Ovary (tissue), 9 donors: ENCODE data around the gene TRRAP. TPM values are rescaled to one million over a fixed set of nuclear protein-coding genes. Genes with fewer than 3 reads are reported as not detected.

ENCODE experiments used
- DNase-seq, 5 donors: peaks; one replicate each; pipeline ENCODE4 v3.0.0-alpha.2; 2019 to 2020
- H3K27ac ChIP-seq, 2 donors: fragments of 200-600 bp; one replicate each; pipeline versions ENCODE4 v1.5.1 to v1.8.0; 2019 to 2022
- H3K27me3 ChIP-seq: fragments of 200-600 bp; one replicate; pipeline ENCODE4 v1.8.0; 2022
- H3K36me3 ChIP-seq: fragments of 200-600 bp; sonication (generic); one replicate; pipeline ENCODE4 v1.5.1; 2019
- H3K4me1 ChIP-seq: one replicate; pipeline ENCODE4 v1.8.1; 2013; ENCODE audit warnings: mild to moderate bottlenecking, moderate library complexity; ENCODE audit not compliant: insufficient read depth
- H3K4me3 ChIP-seq: fragments of 200-600 bp; sonication (generic); one replicate; pipeline ENCODE4 v1.5.1; 2017
- H3K9me3 ChIP-seq, 2 donors: fragments of 200-600 bp in 1 of 2; sonication (generic) in 1 of 2; one replicate each; pipeline versions ENCODE4 v1.5.1 to v1.8.1; 2013 to 2019; ENCODE audit warnings: mild to moderate bottlenecking in 1 of 2, moderate library complexity in 1 of 2
- EP300 ChIP-seq: sonication (generic); formaldehyde crosslinking; IDR thresholded peaks from one replicate; pipeline ENCODE4 v1.6.1; 2017; ENCODE audit warnings: antibody characterized with exemption
- POLR2A ChIP-seq: fragments of 450-650 bp; IDR thresholded peaks from one replicate; pipeline ENCODE4 v1.6.1; 2017; ENCODE audit warnings: antibody characterized with exemption, mild to moderate bottlenecking, moderate library complexity
- WGBS, 3 donors: extraction: QIAGEN DNeasy Blood & Tissue Kit in 1 of 3; methylation state at CpG; one replicate each; pipeline versions ENCODE4 v1.1.5 to v1.1.7; 2013 to 2017; 5-methylcytosine and 5-hydroxymethylcytosine counted together
- intact Hi-C, 4 donors: fragments of 100-400 bp; cut with DNase I; formaldehyde crosslinking; loops; one replicate each; pipeline versions ENCODE4 v1.11.0 to v1.15.1; 2022 to 2023
- polyA plus RNA-seq, 2 donors: library from polyadenylated mRNA; stranded (reverse); fragments of 200-250 nt in 1 of 2; fragments of 350-450 nt in 1 of 2; fragmentation: Illumina TruSeq in 1 of 2; extraction: RNeasy Lipid Tissue Mini Kit (QIAGEN cat#74804) in 1 of 2; gene quantifications; one replicate each; pipeline ENCODE4 v1.2.3, GENCODE V29; 2013 to 2014
- total RNA-seq, 7 donors: library from RNA; depleted of rRNA in 2 of 7; stranded (reverse); fragments of >200 nt in 2 of 7; fragmentation: NEBNext Ultra II Directional in 3 of 7; extraction: Animal tissue kit (Norgen Biotek cat#: 25700) in 3 of 7; gene quantifications; one replicate each; pipeline versions ENCODE4 v1.1.0 to v1.2.4, GENCODE V29; 2016 to 2023
- TF ChIP-seq, protein P1 (sequence below), 3 donors: fragments of 450-650 bp in 2 of 3; fragments of 200-600 bp in 1 of 3; IDR thresholded peaks; one replicate each; pipeline versions ENCODE4 v1.5.1 to v1.8.0; 2016 to 2022; ENCODE audit warnings: antibody characterized with exemption in 3 of 3, mild to moderate bottlenecking in 1 of 3
- donor health status: DM: no; HTN: no; CAD: no; lungs with moderate emphysema.
- donor health status: DM: no; HTN: no; CAD: no.
- donor health status: Bipolar disorder and iron deficiency.
- donor health status: DM: yes; HTN: yes; CAD: no.
- donor health status: DM: no; HTN: no; CAD: no.
- donor health status: DM: yes; HTN: yes; CAD: no.

The TRRAP gene
- total and polyA plus RNA-seq, 9 donors = 15.9 to 47.9 (median 36.6) TPM

DNA sequence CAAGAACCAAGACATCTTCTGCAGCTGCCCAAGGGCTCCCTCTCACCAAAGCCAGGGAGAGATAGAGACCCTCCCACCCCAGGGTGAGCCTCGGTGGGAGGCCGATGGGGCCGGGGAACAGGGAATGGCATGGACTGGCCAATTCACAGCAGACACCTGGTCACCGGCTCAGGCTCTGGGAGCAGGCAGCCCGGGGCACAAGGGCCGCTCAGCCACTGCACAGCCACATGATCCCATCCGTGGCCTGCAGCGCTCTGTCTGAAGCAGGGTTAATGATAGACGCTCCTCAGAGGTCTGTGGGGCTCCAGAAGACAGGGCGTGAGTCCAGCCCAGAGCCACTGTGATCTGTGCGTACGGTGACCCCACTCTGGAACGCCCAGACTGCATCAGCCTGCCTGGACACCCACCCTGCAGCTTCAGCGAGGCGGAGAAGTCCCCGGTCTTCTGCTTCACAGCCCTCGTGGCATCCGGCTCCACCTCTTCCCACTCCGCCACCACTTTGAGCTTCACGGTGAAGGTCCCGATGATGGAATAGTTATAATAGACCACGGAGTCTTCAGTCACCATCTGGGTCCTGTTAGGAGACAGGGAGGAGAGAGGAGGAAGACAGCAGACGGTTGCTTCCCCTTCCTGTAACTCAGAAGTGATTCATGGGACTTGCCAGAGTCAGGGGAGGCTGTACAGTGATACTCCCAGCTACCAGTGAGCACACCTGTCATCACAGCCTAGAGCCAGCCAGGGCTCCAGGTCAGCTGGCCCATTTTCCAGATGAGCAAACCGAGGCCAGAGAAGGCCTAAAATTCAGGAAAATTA is 22.5 kb upstream of the TRRAP start:
- no peak overlapping the region for H3K4me3 ChIP-seq
- no peak overlapping the region for H3K27ac ChIP-seq
- DNase-seq = no peak
- H3K27me3 ChIP-seq = no peaks in the 10 kb centered on the region
- intact Hi-C loops = no loop called here
- no peaks in the 10 kb centered on the region for H3K36me3 ChIP-seq
- no peaks in the 10 kb centered on the region for H3K9me3 ChIP-seq
- H3K4me1 ChIP-seq = no peaks in the 10 kb centered on the region
- TF ChIP-seq POLR2A (no peak), EP300 (no peak)
- TF ChIP-seq, protein P1, sequence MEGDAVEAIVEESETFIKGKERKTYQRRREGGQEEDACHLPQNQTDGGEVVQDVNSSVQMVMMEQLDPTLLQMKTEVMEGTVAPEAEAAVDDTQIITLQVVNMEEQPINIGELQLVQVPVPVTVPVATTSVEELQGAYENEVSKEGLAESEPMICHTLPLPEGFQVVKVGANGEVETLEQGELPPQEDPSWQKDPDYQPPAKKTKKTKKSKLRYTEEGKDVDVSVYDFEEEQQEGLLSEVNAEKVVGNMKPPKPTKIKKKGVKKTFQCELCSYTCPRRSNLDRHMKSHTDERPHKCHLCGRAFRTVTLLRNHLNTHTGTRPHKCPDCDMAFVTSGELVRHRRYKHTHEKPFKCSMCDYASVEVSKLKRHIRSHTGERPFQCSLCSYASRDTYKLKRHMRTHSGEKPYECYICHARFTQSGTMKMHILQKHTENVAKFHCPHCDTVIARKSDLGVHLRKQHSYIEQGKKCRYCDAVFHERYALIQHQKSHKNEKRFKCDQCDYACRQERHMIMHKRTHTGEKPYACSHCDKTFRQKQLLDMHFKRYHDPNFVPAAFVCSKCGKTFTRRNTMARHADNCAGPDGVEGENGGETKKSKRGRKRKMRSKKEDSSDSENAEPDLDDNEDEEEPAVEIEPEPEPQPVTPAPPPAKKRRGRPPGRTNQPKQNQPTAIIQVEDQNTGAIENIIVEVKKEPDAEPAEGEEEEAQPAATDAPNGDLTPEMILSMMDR (IDR thresholded peaks at IDR 0.05) = no peak
- 74 to 82% (median 78%) methylated on average over 24 of the region's 24 CpGs for WGBS, 3 donors

DNA sequence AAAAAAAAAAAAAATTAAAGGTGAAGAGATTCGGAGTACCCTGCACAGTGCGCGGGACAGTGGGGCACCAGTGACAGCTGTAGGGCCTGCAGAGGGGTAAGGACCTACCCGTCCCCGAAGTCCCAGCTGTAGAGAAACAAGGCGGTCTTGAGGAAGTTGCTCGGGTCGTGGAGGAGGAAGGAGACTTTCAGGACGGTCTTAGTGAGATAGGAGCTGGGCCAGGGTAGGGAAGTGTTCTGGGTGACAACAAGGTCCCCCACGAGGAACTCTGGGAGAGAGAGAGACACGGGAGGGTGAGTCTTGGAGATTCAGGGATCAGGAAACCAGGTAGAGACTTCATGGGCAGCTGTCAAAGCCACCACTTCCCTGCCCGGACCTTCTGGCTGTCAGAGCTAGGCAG is 18.3 kb upstream of the TRRAP start:
- Histone ChIP-seq H3K27me3 (no peaks in the 10 kb centered on the region), H3K27ac (no peak overlapping the region), H3K36me3 (no peaks in the 10 kb centered on the region), H3K4me3 (no peak overlapping the region), H3K4me1 (no peaks in the 10 kb centered on the region), H3K9me3 (no peaks in the 10 kb centered on the region)
- no peak for DNase-seq
- intact Hi-C loops = no loop called here
- 78 to 84% (median 79%) methylated on average over 12 of the region's 12 CpGs for WGBS, 3 donors
- TF ChIP-seq EP300 = no peak

DNA sequence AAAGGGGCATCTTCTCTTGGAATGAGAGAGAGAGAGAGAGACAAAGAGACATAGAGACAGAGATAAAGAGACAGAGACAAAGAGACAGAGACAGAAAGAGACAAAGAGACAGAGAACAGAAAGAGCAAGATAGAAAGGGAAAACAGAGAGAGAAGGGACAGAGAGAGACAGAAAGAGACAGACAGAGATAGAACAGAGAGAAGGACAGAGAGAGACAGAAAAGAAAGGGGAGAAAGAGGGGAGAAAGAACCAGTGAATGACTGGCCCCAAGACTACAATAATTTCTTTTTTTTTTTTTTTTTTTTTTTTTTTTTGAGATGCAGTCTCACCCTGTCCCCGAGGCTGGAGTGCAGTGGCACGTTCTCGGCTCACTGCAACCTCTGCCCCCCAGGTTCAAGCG is 16.1 kb upstream of the TRRAP start:
- intact Hi-C loops = no loop called here

DNA sequence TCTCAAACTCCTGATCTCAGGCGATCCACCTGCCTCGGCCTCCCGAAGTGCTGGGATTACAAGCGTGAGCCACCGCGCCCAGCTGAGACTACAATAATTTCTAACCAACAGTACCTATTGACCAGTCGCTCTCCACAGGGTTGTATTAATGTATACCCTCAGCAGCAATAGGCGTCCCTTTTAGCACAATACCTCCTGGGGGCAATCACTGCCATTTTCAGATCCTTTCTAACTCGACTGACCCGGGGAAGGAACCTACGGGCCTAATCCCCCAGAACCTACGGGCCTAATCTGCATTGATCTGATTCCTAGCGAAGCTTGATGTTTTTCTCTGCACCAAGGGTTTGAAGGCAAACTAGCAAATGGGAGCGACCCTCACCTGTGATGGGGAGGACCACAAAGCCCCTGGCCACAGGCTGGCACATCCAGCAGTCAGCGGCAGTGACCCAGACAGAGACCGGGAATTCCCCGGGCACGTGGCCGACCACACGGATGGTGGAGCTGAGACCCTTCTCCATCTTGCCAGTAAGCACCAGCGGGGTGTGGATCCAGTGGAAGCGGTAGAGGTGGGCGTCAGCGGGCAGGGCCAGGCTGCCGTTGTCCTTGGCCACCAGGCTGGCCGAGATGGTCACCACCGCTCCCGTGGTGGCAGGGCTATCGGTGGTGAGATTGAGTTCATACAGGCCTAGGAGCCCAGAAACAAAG is 15.5 kb upstream of the TRRAP start:
- intact Hi-C loops = no loop called here
- H3K9me3 ChIP-seq = no peaks in the 10 kb centered on the region
- no peak for DNase-seq
- H3K4me3 ChIP-seq = no peak overlapping the region
- no peak overlapping the region for H3K27ac ChIP-seq
- H3K36me3 ChIP-seq = no peaks in the 10 kb centered on the region
- TF ChIP-seq POLR2A (no peak), EP300 (no peak)
- H3K4me1 ChIP-seq = no peaks in the 10 kb centered on the region
- WGBS, 3 donors = 94 to 95% (median 95%) methylated on average over 29 of the region's 29 CpGs
- H3K27me3 ChIP-seq = no peaks in the 10 kb centered on the region

More for the DNA sequence above, 16.1 kb upstream of the TRRAP start:
- TF ChIP-seq POLR2A = no peak
- TF ChIP-seq, protein P1 (IDR thresholded peaks at IDR 0.05) = no peak
- no peaks in the 10 kb centered on the region for H3K9me3 ChIP-seq
- DNase-seq = no peak
- 69 to 81% (median 71%) methylated on average over 4 of the region's 4 CpGs for WGBS, 3 donors
- no peak overlapping the region for H3K4me3 ChIP-seq
- no peak overlapping the region for H3K27ac ChIP-seq
- H3K4me1 ChIP-seq = no peaks in the 10 kb centered on the region
- H3K36me3 ChIP-seq = no peaks in the 10 kb centered on the region
- no peaks in the 10 kb centered on the region for H3K27me3 ChIP-seq

DNA sequence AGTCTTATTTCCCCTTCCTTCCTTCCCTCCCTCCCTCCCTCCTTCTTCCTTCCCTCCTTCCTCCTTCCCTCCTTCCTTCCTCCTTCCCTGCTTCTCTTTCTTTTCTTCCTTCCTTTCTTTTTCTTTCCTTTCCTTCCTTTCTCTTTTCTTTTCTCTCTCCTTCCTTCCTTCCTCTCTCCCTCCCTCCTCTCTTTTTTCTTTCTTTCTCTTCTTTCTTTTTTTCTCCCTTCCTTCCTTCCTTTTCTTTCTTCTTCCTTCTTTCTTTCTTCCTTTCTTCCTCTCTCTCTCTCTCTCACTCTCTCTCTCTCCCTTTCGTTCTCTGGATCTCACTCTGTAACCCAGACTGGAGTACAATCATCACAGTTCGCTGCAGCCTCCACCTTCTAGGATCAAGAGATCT is 14.7 kb upstream of the TRRAP start:
- 68 to 100% (median 92%) methylated on average over 2 of the region's 2 CpGs for WGBS, 3 donors
- DNase-seq = no peak
- TF ChIP-seq, protein P1 (IDR thresholded peaks at IDR 0.05) = no peak
- TF ChIP-seq EP300 (no peak), POLR2A (no peak)
- H3K4me1 ChIP-seq = no peaks in the 10 kb centered on the region
- H3K9me3 ChIP-seq = no peaks in the 10 kb centered on the region
- H3K36me3 ChIP-seq = no peaks in the 10 kb centered on the region
- intact Hi-C loops = no loop called here
- H3K27ac ChIP-seq = no peak overlapping the region
- H3K4me3 ChIP-seq = no peak overlapping the region
- H3K27me3 ChIP-seq = no peaks in the 10 kb centered on the region
